Retinal pigment epithelial cell (primary cell): ENCODE results near the gene IGLL1.
"Not testable (repeated sequence)": the region's sequence is repeated elsewhere in the genome, so short reads cannot be mapped to it uniquely, and the experiment has no call there.

ENCODE experiments used
- DNase-seq: peaks from one replicate; pipeline ENCODE4 v3.0.0-alpha.2; 2010; ENCODE audit warnings: low read depth
- H3K4me3 ChIP-seq: 2 replicates; pipeline ENCODE4 v1.5.1; 2011; ENCODE audit warnings: mild to moderate bottlenecking, low read length, control low read depth, moderate library complexity
- TF ChIP-seq, protein P1 (sequence below): conservative IDR thresholded peaks from 2 replicates; pipeline ENCODE4 v1.5.1; 2011; ENCODE audit warnings: low read depth, low read length, control low read depth, inconsistent platforms

The IGLL1 gene

DNA sequence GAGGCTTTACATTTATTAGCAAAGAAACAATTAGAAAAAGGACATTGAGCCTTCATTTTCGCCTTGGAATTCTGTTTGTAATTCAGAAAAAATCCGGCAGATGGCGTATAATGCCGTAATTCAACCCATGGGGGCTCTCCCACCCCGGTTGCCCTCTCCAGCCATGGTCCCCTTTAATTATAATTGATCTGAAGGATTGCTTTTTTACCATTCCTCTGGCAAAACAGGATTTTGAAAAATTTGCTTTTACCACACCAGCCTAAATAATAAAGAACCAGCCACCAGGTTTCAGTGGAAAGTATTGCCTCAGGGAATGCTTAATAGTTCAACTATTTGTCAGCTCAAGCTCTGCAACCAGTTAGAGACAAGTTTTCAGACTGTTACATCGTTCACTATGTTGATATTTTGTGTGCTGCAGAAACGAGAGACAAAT lies 38.2 kb downstream of the IGLL1 start:
- H3K4me3 ChIP-seq, DNase-seq: not testable (repeated sequence)
- TF ChIP-seq, protein P1, sequence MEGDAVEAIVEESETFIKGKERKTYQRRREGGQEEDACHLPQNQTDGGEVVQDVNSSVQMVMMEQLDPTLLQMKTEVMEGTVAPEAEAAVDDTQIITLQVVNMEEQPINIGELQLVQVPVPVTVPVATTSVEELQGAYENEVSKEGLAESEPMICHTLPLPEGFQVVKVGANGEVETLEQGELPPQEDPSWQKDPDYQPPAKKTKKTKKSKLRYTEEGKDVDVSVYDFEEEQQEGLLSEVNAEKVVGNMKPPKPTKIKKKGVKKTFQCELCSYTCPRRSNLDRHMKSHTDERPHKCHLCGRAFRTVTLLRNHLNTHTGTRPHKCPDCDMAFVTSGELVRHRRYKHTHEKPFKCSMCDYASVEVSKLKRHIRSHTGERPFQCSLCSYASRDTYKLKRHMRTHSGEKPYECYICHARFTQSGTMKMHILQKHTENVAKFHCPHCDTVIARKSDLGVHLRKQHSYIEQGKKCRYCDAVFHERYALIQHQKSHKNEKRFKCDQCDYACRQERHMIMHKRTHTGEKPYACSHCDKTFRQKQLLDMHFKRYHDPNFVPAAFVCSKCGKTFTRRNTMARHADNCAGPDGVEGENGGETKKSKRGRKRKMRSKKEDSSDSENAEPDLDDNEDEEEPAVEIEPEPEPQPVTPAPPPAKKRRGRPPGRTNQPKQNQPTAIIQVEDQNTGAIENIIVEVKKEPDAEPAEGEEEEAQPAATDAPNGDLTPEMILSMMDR = peak; percentile 54

DNA sequence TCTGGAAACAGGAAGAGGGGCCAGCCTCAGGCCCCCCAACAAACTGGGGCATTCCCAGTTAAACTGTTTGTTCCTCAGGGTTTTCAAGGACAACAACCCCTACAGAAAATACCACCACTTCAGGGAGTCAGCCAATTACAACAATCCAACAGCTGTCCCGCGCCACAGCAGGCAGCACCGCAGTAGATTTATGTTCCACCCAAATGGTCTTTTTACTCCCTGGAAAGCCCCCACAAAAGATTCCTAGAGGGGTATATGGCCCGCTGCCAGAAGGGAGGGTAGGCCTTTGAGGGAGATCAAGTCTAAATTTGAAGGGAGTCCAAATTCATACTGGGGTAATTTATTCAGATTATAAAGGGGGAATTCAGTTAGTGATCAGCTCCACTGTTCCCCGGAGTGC lies 39.3 kb downstream of the IGLL1 start:
- not testable (repeated sequence) for H3K4me3 ChIP-seq, DNase-seq

DNA sequence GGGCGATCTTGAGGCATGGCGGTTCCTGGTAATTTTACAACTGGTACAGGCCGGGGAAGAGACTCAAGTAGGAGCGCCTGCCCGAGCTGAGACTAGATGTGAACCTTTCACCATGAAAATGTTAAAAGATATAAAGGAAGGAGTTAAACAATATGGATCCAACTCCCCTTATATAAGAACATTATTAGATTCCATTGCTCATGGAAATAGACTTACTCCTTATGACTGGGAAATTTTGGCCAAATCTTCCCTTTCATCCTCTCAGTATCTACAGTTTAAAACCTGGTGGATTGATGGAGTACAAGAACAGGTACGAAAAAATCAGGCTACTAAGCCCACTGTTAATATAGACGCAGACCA lies 40.3 kb downstream of the IGLL1 start:
- not testable (repeated sequence) for DNase-seq, H3K4me3 ChIP-seq

DNA sequence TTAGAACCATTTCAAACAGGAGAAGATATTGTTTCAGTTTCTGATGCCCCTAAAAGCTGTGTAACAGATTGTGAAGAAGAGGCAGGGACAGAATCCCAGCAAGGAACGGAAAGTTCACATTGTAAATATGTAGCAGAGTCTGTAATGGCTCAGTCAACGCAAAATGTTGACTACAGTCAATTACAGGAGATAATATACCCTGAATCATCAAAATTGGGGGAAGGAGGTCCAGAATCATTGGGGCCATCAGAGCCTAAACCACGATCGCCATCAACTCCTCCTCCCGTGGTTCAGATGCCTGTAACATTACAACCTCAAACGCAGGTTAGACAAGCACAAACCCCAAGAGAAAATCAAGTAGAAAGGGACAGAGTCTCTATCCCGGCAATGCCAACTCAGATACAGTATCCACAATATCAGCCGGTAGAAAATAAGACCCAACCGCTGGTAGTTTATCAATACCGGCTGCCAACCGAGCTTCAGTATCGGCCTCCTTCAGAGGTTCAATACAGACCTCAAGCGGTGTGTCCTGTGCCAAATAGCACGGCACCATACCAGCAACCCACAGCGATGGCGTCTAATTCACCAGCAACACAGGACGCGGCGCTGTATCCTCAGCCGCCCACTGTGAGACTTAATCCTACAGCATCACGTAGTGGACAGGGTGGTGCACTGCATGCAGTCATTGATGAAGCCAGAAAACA lies 40.8 kb downstream of the IGLL1 start:
- DNase-seq = no peak
- no peak overlapping the region for H3K4me3 ChIP-seq
- TF ChIP-seq, protein P1 = peak; percentile 82

DNA sequence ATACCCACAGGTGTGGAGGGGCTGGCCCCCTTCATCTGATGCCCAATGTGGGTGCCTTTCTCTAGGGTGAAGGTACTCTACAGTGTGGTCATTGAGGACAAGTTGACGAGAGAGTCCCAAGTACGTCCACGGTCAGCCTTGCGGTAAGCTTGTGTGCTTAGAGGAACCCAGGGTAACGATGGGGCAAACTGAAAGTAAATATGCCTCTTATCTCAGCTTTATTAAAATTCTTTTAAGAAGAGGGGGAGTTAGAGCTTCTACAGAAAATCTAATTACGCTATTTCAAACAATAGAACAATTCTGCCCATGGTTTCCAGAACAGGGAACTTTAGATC lies 41.4 kb downstream of the IGLL1 start:
- not testable (repeated sequence) for DNase-seq, H3K4me3 ChIP-seq

DNA sequence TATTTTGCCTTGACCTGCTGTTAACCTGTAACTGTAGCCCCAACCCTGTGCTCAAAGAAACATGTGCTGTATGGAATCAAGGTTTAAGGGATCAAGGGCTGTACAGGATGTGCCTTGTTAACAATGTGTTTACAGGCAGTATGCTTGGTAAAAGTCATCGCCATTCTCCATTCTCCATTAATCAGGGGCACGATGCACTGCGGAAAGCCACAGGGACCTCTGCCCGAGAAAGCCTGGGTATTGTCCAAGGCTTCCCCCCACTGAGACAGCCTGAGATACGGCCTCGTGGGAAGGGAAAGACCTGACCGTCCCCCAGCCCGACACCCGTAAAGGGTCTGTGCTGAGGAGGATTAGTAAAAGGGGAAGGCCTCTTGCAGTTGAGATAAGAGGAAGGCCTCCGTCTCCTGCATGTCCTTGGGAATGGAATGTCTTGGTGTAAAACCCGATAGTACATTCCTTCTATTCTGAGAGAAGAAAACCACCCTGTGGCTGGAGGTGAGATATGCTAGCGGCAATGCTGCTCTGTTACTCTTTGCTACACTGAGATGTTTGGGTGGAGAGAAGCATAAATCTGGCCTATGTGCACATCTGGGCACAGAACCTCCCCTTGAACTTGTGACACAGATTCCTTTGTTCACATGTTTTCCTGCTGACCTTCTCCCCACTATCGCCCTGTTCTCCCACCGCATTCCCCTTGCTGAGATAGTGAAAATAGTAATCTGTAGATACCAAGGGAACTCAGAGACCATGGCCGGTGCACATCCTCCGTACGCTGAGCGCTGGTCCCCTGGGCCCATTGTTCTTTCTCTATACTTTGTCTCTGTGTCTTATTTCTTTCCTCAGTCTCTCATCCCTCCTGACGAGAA lies 42.0 kb downstream of the IGLL1 start:
- TF ChIP-seq, protein P1 = peak; percentile 6
- H3K4me3 ChIP-seq, DNase-seq: not testable (repeated sequence)

DNA sequence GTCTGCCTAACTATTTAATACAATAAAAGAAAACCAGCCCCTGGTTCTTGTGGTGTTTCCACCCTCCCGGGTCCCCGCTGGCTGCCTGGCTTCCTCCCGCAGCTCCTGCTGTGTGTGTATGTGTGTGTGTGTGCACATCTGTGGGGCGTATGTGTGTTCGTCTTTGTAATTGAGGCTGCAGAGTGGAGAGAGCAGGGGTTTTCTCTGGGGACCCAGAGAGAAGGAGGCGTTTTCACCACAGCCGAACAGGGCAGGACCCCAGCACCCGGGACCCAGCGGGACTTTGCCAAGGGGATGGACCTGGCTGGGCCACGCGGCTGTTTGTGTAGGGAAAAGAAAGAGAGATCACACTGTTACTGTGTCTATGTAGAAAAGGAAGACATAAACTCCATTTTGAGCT lies 42.7 kb downstream of the IGLL1 start:
- no peak for DNase-seq
- TF ChIP-seq, protein P1 = no peak
- H3K4me3 ChIP-seq = no peak overlapping the region

DNA sequence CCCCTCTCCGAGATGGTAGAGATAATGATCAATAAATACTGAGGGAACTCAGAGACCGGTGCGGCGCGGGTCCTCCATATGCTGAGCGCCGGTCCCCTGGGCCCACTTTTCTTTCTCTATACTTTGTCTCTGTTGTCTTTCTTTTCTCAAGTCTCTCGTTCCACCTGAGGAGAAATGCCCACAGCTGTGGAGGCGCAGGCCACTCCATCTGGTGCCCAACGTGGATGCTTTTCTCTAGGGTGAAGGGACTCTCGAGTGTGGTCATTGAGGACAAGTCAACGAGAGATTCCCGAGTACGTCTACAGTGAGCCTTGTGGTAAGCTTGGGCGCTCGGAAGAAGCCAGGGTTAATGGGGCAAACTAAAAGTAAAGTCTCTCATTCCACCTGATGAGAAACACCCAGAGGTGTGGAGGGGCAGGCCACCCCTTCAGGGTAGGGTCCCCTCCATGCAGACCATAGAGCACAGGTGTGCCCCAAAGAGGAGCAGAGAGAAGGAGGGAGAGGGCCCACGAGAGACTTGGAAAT lies 43.2 kb downstream of the IGLL1 start:
- no peak overlapping the region for H3K4me3 ChIP-seq
- DNase-seq = no peak
- TF ChIP-seq, protein P1 = no peak

DNA sequence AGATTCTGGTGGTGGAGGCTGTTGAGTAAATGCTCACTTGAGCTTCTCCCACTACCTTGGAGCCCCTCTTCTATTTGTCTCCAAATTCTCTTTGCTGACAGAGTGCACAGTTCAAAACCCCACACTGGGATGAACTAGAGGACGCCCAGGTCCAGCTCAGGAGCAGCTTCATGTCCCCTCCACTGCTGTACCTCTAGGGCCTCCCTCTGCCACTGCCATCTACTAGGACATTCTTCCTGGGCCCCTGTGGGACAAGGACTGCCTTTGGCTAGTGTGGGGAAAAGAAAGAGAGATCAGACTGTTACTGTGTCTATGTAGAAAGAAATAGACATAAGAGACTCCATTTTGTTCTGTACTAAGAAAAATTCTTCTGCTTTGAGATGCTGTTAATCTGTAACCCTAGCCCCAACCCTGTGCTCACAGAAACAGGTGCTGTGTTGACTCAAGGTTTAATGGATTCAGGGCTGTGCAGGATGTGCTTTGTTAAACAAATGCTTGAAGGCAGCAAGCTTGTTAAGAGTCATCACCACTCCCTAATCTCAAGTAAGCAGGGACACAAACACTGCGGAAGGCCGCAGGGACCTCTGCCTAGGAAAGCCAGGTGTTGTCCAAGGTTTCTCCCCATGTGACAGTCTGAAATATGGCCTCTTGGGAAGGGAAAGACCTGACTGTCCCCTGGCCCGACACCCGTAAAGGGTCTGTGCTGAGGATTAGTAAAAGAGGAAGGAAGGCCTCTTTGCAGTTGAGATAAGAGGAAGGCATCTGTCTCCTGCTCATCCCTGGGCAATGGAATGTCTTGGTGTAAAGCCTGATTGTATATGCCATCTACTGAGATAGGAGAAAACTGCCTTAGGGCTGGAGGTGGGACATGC lies 44.1 kb downstream of the IGLL1 start:
- not testable (repeated sequence) for H3K4me3 ChIP-seq, DNase-seq
